ENCODE results near the gene GOLPH3. TPM values are rescaled to one million over a fixed set of nuclear protein-coding genes. Genes with fewer than 3 reads are reported as not detected.
"Not testable (repeated sequence)": the region's sequence is repeated elsewhere in the genome, so short reads cannot be mapped to it uniquely, and the experiment has no call there.

The GOLPH3 gene
- total and polyA plus RNA-seq, 12 donors, result 23.2 to 69.5 (median 38.0) TPM

GRCh38 chr5:32173267-32174010 lies 680 bp downstream of the GOLPH3 start:
- no peak for TF ChIP-seq CTCF (IDR thresholded peaks at IDR 0.05)
- Histone ChIP-seq H3K4me3 (peak overlapping the region; percentile 74 to 98 (median 92)), H3K27ac (peak overlapping the region; percentile 99 to 100 (median 100)), H3K27me3 (no peaks in the 10 kb centered on the region), H3K36me3 (peaks cover 0 to 35% (median 0%) of the 10 kb centered on the region in 9 donors), H3K9me3 (no peaks in the 10 kb centered on the region), H3K4me1 (peaks cover 0 to 52% (median 36%) of the 10 kb centered on the region in 9 donors)
- intact Hi-C loops (cut with DNase I), result loop anchor here in 2 of 10 donors (5.0 kb wide), 3 partner anchors 44 to 76 kb away; no protein-coding TSS in a partner anchor
- peak; percentile 11 to 45 (median 29) for ATAC-seq
- peak; percentile 39 to 68 for DNase-seq
- WGBS, 2 donors, result 0% methylated on average over 59 to 74 of the region's 74 CpGs

- Histone ChIP-seq H3K27ac (peak overlapping the region; percentile 99 to 100 (median 100)), H3K27me3 (no peaks in the 10 kb centered on the region), H3K36me3 (peaks cover 0 to 41% (median 0%) of the 10 kb centered on the region in 9 donors), H3K4me1 (peaks cover 0 to 57% (median 41%) of the 10 kb centered on the region in 9 donors), H3K4me3 (peak overlapping the region; percentile 74 to 98 (median 92)), H3K9me3 (no peaks in the 10 kb centered on the region)
- ATAC-seq (no peak), DNase-seq (no peak)
- intact Hi-C loops (cut with DNase I), result loop anchor here in 2 of 10 donors (5.0 kb wide), 3 partner anchors 44 to 76 kb away; no protein-coding TSS in a partner anchor
- no peak for TF ChIP-seq CTCF (IDR thresholded peaks at IDR 0.05)
- WGBS, 2 donors, result 0 to 1% methylated on average over 4 of the region's 4 CpGs
Measured at GRCh38 chr5:32172923-32173266, 1.2 kb downstream of the GOLPH3 start.

GRCh38 chr5:32172186-32172911 lies 1.8 kb downstream of the GOLPH3 start:
- not testable (repeated sequence) for ATAC-seq, H3K9me3 ChIP-seq, H3K27me3 ChIP-seq
- WGBS, 2 donors, result 11 to 14% methylated on average over 34 of the region's 34 CpGs
- Histone ChIP-seq H3K36me3 (peaks cover 0 to 46% (median 0%) of the 10 kb centered on the region in 9 donors), H3K4me1 (peaks cover 0 to 63% (median 43%) of the 10 kb centered on the region in 9 donors), H3K27ac (peak overlapping the region in 9 of 10 donors; percentile 99 to 100 (median 100)), H3K4me3 (peak overlapping the region; percentile 74 to 98 (median 92))
- DNase-seq, result peak in 1 of 2 donors; percentile 23
- intact Hi-C loops (cut with DNase I), result loop anchor here in 2 of 10 donors (5.0 kb wide), 3 partner anchors 45 to 75 kb away; no protein-coding TSS in a partner anchor

GRCh38 chr5:32170303-32171151 lies 3.6 kb downstream of the GOLPH3 start:
- peaks cover 2 to 76% (median 60%) of the 10 kb centered on the region in 9 donors for H3K4me1 ChIP-seq
- no peaks in the 10 kb centered on the region for H3K9me3 ChIP-seq
- no peak for ATAC-seq
- H3K27ac ChIP-seq, result peak overlapping the region in 3 of 10 donors; percentile 19 to 51 (median 37)
- DNase-seq, result no peak
- no peaks in the 10 kb centered on the region for H3K27me3 ChIP-seq
- intact Hi-C loops (cut with DNase I), result loop anchor here in 2 of 10 donors (5.0 kb wide), 3 partner anchors 47 to 73 kb away; no protein-coding TSS in a partner anchor
- TF ChIP-seq CTCF (IDR thresholded peaks at IDR 0.05), result no peak
- H3K36me3 ChIP-seq, result peaks cover 0 to 62% (median 0%) of the 10 kb centered on the region in 9 donors
- 76 to 81% methylated on average over 5 of the region's 5 CpGs for WGBS, 2 donors
- H3K4me3 ChIP-seq, result no peak overlapping the region

All from heart right ventricle (tissue), 16 donors.